H7 (cell line): Measurements from ENCODE around the gene RIMBP3B. TPM values are rescaled to one million over a fixed set of nuclear protein-coding genes. Genes with fewer than 3 reads are reported as not detected.

Experiments
- total RNA-seq: library from RNA; depleted of rRNA; stranded (reverse); fragments of >200 nt; shearing (Covaris generic); gene quantifications from 2 replicates; pipeline ENCODE4 v1.2.3, GENCODE V29; 2014; rRNA removed

The RIMBP3B gene
- total RNA-seq, 1 experiment from 2014 or later = 0.24 TPM

Other genes with a start within 250 kb of the RIMBP3B start
- gene HIC2, start 33.6 kb downstream of the RIMBP3B start, total RNA-seq = 36.2 and 40.5 TPM in 2 replicates
- 0.15 and 0.42 TPM in 2 replicates for gene TMEM191C, start 83.6 kb downstream of the RIMBP3B start, total RNA-seq
- 0.17 and 0.70 TPM in 2 replicates for gene RIMBP3C, start 167.7 kb downstream of the RIMBP3B start, total RNA-seq
- gene UBE2L3, start 184.0 kb downstream of the RIMBP3B start, total RNA-seq = 84.0 and 90.2 TPM in 2 replicates
- gene YDJC, start 246.3 kb downstream of the RIMBP3B start, total RNA-seq = 53.0 and 57.3 TPM in 2 replicates
- gene CCDC116, start 249.0 kb downstream of the RIMBP3B start, total RNA-seq = 0.48 and 0.55 TPM in 2 replicates